Activated CD4-positive, CD25-positive, alpha-beta regulatory T cell treated with anti-CD3 and anti-CD28 coated beads, Interleukin-2, amount 50 U/mL, for 24 hours (primary cell): Measurements from ENCODE around the gene GUCY1A2.
"Not testable (repeated sequence)": the region's sequence is repeated elsewhere in the genome, so short reads cannot be mapped to it uniquely, and the experiment has no call there.

Experiments used
- ATAC-seq, 2 donors: fragments of 150-1000 bp; cut with Tn5 transposase; one replicate each; pipeline ENCODE4 v1.10.0; 2021; ENCODE audit warnings: mild to moderate bottlenecking in 1 of 2, moderate library complexity in 1 of 2

The GUCY1A2 gene, protein sequence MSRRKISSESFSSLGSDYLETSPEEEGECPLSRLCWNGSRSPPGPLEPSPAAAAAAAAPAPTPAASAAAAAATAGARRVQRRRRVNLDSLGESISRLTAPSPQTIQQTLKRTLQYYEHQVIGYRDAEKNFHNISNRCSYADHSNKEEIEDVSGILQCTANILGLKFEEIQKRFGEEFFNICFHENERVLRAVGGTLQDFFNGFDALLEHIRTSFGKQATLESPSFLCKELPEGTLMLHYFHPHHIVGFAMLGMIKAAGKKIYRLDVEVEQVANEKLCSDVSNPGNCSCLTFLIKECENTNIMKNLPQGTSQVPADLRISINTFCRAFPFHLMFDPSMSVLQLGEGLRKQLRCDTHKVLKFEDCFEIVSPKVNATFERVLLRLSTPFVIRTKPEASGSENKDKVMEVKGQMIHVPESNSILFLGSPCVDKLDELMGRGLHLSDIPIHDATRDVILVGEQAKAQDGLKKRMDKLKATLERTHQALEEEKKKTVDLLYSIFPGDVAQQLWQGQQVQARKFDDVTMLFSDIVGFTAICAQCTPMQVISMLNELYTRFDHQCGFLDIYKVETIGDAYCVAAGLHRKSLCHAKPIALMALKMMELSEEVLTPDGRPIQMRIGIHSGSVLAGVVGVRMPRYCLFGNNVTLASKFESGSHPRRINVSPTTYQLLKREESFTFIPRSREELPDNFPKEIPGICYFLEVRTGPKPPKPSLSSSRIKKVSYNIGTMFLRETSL

DNA sequence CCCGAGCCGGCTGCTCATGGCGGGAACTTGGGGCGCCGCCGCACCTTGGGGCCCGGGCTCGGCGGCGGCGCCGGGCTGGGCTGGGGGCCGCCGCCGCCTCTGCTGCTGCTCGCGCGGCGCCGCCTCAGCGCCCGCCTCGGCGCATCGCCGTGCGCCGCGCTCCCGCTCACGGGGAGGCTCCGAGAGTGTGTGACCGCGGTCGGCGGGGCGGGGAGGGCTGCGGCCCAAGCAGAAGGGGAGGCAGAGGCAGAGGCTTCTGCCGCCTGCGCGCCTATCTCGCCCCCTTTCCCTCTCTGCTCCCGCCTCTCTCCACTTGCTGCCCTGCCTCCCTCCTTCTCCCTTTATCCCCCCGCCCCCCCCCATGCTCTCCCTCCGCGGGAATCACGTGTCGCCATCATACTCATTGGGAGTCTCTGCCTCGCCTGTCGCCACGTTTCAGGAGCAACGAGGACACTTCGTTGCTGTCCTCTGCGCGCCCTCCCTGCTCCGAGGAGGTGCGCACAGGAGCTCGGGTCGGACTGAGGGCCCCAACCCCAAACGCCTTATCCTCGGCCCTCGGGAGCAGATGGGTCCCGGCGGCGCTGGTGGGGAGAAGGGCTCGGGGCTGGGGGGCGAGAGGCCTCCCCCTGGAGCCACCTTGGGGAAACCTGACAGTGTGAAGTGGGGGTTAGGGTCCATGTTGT is at the start of gene GUCY1A2:
GUCY1A2 (minus strand) TSS at position 258 of the 683 bp plus-strand sequence. CDS start 421 bp downstream, outside the sequence.
- ATAC-seq: no peak

DNA sequence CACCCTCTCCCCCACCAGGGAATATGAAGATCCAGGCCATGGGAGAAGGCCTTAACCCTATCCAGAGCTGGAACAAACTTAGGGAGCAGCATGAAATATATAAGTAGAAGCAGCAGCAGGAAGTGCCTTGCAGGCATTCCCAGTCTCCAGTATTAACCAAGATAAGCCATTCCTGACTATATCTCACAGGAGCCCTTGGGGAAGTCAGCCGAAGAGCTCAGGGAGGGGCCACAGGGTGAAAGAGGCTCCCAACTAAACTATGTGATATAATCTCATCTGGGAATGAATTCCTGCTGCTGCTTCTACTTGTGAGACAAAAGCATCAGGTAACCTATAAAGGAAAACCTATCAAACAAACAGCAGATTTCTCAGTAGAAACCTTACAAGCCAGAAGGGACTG is 36.1 kb upstream of the GUCY1A2 start:
- no peak for ATAC-seq

DNA sequence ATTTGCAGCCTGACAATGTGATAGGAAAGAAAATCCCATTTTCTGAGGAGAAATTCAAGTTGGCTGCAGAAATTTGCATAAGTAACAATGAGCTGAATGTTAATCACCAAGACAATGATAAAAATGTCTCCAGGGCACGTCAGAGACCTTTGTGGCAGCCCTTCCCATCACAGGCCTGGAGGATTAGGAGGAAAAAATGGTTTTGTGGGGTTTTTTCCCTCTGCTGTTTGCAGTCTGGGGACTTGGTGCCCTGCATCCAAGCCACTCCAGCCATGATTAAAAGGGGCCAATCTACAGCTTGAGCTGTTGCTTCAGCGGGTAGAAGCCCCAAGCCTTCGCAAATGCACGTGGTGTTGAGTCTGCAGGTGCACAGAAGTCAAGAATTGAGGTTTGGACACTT is 33.1 kb upstream of the GUCY1A2 start:
- not testable (repeated sequence) for ATAC-seq

DNA sequence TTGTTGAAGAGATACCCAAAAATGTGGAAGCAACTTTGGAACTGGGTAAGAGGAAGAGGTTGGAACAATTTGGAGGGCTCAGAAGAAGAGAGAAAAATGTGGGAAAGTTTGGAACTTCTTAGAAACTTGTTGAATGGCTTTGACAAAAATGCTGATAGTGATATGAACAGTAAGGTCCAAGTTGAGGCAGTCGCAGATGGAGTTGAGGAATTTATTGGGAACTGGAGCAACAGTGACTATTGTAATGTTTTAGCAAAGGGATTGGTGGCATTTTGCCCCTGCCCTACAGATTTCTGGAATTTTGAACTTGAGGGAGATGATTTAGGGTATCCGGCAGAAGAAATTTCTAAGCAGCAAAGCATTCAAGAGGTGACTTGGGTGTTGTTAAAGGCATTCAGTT is 32.6 kb upstream of the GUCY1A2 start:
- ATAC-seq: not testable (repeated sequence)

DNA sequence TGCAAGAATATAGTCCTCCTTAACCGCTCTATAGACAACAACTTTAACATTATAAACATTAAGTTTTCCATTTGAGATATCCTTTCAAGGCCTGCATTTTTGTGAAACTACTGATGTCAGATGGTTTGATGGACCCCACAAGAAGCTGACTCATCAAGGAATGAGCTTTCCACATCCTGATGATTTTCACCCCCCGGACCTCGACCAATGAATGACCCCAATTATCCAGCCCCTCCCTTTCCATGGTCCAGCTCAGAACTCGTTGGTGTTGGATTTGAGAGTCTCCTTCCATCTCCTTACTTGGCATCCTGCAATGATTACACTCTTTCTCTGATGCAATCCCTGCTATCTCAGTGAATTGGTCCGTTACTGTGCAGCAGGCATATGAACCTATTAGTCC is 31.8 kb upstream of the GUCY1A2 start:
- ATAC-seq: no peak

DNA sequence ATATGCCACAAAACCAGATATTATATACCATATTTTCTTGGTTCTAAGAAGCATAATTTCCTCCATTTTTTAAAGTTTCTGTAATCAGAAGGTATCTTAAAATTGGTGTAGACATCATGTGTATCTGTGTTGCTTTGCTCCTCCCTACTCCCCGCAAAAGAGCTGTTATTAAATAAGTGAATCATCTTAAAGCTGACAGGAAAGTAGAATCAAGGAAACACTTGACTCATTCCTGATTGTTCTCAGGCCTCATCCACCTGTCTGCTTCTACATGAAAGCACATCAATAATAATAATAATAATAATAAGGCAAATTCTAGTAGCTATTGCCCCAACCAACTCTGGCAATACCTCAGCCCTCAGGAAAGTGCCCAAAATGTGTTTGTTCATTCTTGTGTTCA is 26.2 kb upstream of the GUCY1A2 start:
- no peak for ATAC-seq

DNA sequence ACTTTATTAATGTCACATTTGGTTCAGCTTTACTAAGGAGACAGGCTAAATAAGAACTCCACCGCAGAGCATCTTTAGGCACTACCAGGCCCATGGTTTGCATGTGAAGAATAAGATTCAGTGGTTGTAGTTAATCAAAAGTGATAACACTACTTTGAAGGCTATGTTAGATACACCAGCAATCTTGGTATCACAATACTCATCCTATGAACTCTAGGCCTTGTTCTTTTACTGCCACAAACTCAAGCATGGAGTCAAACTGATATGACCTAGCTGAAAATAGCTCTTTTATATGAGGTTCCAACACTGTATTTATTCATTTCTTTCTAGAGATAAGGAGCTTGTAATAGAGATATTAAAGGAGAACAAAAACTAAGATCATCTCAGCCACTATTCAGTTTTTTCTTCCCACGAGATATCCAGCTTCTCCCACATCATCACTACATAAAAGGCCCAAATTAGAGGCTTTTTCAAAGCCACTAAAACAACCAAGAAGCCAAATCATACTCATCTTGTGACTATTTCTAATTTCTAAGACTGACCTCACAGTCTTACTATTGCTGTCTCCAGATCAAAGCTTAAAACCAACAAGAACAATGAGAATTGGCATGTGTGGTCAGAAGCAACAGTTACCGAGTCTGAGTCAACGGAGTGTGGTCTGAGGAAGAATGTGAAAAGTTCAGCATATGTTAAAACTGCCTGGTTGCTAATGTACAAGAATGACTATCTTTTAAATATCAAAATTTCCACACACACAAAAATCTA is 25.1 kb upstream of the GUCY1A2 start:
- peak; percentile 33 to 37 for ATAC-seq

DNA sequence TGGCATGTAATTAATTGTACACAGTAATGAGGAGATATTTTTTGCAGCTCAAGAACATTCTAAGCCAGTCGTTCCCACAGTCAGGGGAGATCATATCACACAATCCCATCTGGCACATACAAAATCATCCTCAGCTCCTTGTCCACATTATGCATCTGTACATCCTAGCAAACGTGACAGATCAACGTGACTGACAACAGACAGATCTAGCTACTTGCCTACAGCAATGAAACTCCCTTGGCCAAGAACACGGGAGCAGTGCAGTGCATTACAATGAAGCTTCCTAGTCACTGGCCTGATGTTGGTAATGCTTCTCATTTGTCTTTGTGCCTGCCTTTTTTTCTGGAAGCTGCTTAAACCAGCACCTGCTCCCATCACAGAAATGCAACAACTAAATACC is 24.5 kb upstream of the GUCY1A2 start:
- no peak for ATAC-seq

DNA sequence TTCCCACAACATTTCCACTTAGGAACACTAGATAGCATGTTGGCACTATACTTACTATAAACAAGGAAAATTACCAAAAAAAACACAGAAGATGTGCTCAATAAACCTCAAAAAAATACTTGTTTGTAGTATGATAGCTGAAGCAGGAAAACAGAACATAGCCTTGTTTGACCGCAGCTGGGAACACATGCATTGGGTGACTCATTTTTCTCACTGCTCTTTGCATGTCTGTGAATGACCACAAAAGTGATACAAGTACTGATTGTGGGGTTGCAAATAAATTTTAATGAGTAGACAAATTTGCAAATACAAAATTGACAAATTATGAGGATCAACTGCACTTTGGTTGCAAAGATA is 22.8 kb upstream of the GUCY1A2 start:
- ATAC-seq: no peak

DNA sequence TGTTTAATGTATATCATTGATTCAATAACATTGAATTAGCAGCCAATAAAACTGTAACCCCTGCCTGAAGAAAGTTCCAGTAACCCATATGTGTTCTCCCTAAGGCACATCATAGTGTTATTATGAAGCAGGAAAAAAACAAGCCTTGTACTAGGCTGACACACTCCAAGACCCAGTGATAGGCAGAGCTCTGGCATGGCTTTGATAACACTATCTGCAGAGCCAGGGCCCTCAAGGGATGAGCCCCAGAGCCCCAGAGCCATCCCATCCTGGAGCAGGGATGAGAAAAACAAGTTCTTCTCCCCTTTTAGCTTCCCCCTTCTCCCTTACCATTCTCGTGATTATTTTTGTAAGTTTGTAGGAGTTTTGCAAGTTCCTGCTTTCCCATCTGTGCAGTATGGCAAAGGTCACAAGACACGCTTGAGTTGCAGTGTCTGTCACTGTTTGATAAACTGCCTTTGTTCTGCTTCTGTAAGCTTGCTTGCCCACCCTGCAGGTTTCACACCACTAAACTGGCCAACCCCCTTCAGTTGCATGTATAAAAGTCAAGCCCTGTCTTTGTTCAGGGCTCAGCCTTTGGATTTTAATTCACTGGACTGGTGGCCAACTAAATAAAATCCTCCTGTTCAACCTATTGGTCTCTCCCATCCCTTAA is 22.3 kb upstream of the GUCY1A2 start:
- ATAC-seq: no peak

DNA sequence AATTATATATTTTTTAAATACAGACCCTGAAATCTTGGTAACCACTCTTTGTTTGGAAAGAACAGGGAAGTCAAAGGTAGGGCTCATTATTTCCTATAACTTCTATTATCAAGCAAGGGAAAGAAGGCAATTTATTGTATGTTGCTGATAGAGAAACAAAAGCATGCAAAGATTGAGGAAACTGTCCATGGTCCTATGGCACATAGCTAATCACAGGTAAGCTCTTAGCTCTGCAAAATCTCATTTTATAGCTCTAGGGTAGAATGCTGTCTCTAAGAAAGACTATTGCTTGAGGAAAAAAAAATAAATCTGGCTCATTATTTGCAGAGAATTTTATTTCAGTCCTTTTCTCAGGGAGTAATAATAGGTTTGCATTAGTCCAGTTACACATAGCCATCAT is 7.4 kb upstream of the GUCY1A2 start:
- no peak for ATAC-seq

DNA sequence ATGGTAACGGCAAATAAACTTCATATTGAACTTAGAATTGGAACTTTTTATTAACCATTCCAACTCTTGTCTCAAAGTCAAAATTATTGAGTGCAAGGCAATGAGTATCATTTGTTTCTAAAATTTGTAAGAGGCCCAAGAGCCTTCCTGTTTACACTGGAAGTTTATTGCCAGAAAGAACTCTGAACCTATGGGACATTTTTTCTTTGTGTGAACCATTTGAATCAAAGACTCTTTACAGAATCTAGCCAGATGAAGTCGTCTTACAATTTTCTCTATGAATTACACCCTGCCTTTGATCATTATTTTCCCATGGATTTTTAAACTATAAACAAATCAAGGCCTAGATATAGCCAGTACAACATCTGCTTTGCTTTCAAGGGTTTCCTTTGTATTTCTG is 2.3 kb upstream of the GUCY1A2 start:
- no peak for ATAC-seq

DNA sequence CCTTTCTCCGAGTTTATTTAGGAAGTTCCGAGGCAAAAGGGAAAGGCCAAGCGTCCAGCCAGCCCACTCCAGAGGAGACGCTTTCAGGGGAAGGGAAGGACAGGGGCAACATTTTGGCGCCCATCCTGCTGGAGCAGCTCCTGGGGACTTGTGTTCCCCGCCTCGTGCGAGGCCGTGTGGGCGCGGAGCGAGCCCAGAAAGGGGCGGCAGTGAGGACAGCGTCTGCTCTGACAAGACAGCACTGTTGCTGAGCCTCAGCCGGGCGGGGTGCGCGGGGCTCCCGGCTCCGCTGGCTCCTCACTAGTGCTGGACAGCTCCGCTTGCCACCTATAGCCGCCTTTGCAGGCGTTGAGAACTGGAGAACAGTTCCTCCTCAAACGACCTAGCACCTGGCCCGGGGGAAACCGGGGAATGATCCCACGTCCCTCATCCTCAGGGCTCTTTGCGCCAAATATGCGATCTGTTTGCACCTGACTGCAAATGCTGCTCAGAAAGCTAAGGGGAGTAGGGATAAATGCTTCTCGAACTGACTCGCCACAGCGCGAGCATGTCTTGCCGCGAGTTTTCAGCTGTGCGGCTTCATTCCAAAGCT is 722 bp upstream of the GUCY1A2 start:
- no peak for ATAC-seq

DNA sequence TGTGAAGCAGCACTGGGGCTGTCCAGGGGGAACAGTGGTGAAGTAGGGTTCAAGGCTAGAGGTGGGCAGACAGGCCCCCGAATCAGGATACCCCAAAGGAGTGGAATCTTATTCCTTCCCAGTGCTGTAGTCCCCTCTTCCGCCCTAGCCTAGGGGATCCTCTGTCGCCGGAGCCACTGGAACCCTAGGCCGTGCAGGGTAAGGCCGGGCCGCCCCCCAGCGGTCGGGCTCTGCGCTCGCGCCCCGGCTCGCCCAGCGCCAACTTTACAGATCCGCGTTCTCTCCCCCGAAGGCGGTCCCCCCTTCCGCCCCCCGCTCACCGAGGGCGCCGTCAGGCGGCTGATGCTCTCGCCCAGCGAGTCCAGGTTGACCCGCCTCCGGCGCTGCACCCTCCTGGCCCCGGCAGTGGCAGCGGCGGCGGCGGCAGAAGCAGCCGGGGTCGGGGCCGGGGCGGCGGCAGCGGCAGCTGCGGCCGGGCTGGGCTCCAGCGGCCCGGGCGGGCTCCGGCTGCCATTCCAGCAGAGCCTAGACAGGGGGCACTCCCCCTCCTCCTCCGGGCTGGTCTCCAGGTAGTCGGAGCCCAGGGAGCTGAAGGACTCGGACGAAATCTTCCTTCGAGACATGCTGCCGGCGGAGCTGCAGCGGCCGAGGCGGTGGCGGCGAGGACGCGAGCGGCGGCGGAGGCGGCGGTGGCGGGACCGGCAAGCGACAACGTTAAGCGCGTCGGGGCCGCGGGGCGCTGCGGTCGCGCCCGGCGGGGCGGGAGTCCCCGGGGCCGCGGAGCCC is 650 bp downstream of the GUCY1A2 start:
- peak; percentile 20 to 28 for ATAC-seq

DNA sequence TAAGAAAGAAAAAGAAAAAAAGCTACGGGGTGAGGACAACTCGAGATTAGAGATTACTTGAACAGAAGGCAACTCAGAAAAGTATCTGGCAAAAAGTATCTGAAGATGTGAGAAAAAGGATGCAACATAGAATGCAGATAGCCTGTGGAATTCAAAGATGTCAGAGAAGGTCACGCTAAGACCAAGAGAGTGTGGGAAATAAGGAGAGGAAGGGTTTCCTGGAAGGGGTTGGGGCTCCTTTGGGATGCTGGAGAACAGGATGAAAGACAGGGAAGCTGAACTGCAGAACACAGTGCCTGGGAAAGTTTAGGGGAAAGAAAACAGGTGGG is 1.2 kb downstream of the GUCY1A2 start:
- no peak for ATAC-seq

DNA sequence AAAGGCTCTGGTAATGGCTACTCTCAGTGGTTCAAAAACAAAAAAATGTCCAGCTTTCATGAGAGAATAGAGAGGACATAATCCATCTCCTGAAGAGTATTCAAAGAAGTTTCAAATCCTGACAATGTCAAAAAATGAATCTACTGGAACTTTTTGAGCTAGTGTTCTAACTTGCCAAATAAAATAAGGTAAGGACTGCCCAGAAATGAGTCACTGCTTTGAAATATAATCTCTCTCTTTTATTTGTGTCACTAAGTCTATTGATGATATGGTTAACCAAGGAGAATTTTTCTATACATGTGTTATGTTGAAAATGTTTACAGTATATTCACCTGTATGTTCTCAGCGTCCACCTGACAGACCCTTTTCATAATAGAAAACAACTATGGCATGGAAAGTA is 3.4 kb downstream of the GUCY1A2 start:
- ATAC-seq: no peak

DNA sequence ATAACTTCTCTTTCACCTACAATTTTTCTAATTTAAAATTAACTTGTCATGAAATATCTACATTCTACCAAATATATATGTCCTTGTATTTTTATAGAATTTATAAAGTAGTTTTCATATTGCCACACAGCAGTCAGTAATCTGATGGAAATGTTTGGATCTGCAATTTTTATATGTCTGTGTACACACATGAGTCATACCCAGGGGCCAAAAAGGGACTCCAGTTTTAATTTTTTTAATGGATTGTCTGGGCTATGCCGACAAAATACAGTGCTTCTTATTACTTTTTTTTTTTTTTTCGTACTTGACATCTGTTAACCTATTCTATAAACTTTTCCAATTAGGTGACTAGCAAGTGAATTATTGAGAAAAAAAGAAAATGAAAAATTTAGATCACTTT is 6.3 kb downstream of the GUCY1A2 start:
- no peak for ATAC-seq

DNA sequence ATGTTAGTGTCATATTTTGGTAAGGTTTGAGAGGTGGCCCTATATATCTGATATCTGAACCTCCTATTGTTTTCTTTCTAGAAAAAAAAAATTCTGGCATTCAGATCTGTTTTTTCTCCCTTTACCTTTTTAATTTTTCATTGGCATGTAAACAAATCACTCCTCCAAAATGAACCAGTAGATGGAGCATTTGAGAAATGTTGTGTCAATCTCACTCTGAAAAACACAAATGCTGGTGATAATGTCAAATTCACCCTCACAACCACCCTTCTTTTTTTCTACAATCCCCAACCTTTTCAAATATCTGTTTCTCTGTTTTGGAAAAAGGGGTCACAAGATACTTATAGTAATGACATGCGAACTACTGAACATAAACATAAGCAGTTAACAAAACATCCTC is 9.1 kb downstream of the GUCY1A2 start:
- ATAC-seq: no peak

DNA sequence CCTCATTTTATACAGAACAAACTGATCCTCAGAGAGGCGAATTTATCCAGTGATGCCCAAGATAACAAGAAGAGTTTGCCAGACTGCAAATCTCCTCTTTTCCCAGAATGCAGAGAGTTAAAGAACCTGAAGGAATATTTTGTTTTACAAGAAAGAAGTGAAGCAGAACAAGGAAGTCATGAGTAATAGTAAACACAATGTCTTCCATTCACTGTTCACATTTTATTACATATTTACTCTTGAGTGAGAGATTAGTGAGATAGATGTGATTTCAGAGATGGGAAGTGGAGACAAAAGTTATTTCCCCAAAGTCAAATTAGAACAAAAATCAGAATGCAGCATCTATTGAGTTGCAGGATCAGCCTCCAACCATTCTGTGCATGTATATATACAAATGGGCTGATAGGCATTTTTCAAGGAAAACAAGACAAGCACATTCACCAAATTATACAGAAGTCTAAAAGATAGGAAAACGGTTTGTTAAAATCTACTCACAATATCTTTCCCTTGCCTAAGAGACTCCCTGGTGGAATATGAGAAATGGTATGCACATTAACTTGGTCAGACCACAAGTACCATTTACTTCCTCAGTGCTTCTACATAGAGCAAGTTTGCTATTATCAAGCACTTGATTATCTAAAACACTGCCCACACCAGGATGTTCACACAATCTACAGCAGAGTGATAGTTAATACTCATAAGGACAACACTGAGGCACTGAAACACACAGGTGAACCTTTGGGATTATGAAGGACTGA is 12.0 kb downstream of the GUCY1A2 start:
- no peak for ATAC-seq

DNA sequence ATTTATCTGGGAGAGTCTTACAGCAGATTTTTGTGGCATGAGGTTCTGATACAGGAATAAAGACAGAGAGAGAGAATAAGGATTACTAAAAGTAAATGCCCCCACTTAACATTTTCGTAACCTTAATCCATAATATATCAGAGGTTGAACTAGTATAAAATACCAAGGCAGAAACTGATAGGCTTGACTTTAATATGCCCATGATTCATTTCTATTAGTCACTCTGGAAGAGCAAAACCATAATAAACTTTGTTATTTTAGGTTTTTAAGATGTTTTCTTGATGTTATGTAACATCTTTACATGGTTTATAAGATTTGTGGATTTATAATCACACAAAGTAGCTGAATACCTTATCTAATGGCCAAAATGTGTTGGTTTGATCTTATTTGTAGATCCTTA is 19.1 kb downstream of the GUCY1A2 start:
- no peak for ATAC-seq

DNA sequence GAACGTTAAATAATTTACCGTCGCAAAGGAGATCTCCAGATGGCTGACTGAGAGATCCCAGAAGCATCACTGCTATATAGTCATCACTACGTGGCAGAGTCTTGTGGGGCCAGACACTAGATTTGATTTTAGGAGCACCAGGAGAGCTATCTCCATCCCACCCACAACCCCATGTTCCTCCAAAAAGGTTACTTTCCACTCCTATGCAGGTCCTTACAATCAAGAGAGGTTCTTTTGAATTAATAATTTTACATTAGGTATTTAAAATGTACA is 19.4 kb downstream of the GUCY1A2 start:
- ATAC-seq: no peak
